ENCODE data around the gene SEH1L.

GRCh38 chr18:13026583-13027270, 78.9 kb downstream of the SEH1L start:
- TF ChIP-seq EZH2 (IDR thresholded peaks at IDR 0.05; ENCODE audit: low read length, unreplicated experiment): no peak
- no peak for TF ChIP-seq CTCF (conservative IDR thresholded peaks at IDR 0.05; ENCODE audit: low read depth, low read length)
- no peak for TF ChIP-seq EZH2phosphoT487 (IDR thresholded peaks at IDR 0.05; ENCODE audit: borderline replicate concordance, low read length)

Data from PC-3 (cell line).